HepG2 (cell line): ENCODE measurements around the gene SLC9C2. TPM values are rescaled to one million over a fixed set of nuclear protein-coding genes. Genes with fewer than 3 reads are reported as not detected.

ENCODE experiments used
- BRCA1 ChIP-seq: sonication (generic); formaldehyde crosslinking; IDR thresholded peaks from 2 replicates; pipeline ENCODE4 v1.4.0; 2020; ENCODE audit warnings: missing genetic modification reagents
- CHD2 ChIP-seq: IDR thresholded peaks from 2 replicates; pipeline ENCODE4 v1.6.1; 2011; ENCODE audit warnings: low read depth, low read length, improper control_type of control experiment
- FOXA3 ChIP-seq: IDR thresholded peaks from 2 replicates; pipeline ENCODE4 v1.6.1; 2016; ENCODE audit warnings: missing genetic modification reagents, missing compliant biosample characterization
- GATAD2A ChIP-seq: IDR thresholded peaks from 2 replicates; pipeline ENCODE4 v1.6.1; 2016
- HNRNPUL1 ChIP-seq: fragments of 200-400 bp; formaldehyde crosslinking; IDR thresholded peaks from 2 replicates; pipeline ENCODE4 v1.6.1; 2017; ENCODE audit warnings: low read depth, mild to moderate bottlenecking, low read length, moderate library complexity
- JUN ChIP-seq: sonication (generic); formaldehyde crosslinking; IDR thresholded peaks from 2 replicates; pipeline ENCODE4 v1.4.0; 2020; ENCODE audit warnings: mild to moderate bottlenecking, missing genetic modification reagents
- JUND ChIP-seq: sonication (generic); formaldehyde crosslinking; IDR thresholded peaks from 2 replicates; pipeline ENCODE4 v1.8.0; 2022; ENCODE audit warnings: mild to moderate bottlenecking, missing genetic modification reagents
- KDM3A ChIP-seq: IDR thresholded peaks from 2 replicates; pipeline ENCODE4 v1.6.1; 2018; ENCODE audit warnings: low read depth, missing compliant biosample characterization
- LCORL ChIP-seq, 2 experiments: fragments of 450-650 bp in 1 of 2; sonication (generic) in 1 of 2; formaldehyde crosslinking in 1 of 2; IDR thresholded peaks; 2 replicates each; pipeline versions ENCODE4 v1.5.0 to v1.6.1; 2017 to 2020; ENCODE audit warnings: antibody characterized with exemption in 1 of 2, missing genetic modification reagents in 1 of 2
- MIER3 ChIP-seq: IDR thresholded peaks from 2 replicates; pipeline ENCODE4 v1.6.1; 2016; ENCODE audit warnings: missing compliant biosample characterization, borderline replicate concordance
- NR3C1 ChIP-seq: sonication (generic); formaldehyde crosslinking; IDR thresholded peaks from 2 replicates; pipeline ENCODE4 v1.4.0; 2020; ENCODE audit warnings: missing genetic modification reagents
- PRDM10 ChIP-seq: sonication (generic); formaldehyde crosslinking; IDR thresholded peaks from 2 replicates; pipeline ENCODE4 v1.4.0; 2020; ENCODE audit warnings: low read depth, missing genetic modification reagents
- SRSF1 ChIP-seq: fragments of 200-400 bp; formaldehyde crosslinking; optimal IDR thresholded peaks from 2 replicates; pipeline ENCODE3; 2017; ENCODE audit warnings: mild to moderate bottlenecking, low read depth, low read length, moderate library complexity
- TCF7L2 ChIP-seq: IDR thresholded peaks from 2 replicates; pipeline ENCODE4 v1.6.1; 2011; ENCODE audit warnings: mild to moderate bottlenecking, low read depth, low read length, moderate library complexity
- TEAD2 ChIP-seq: sonication (generic); formaldehyde crosslinking; IDR thresholded peaks from 2 replicates; pipeline ENCODE4 v1.9.0; 2021; ENCODE audit warnings: missing genetic modification reagents
- TSC22D2 ChIP-seq: sonication (generic); formaldehyde crosslinking; IDR thresholded peaks from 2 replicates; pipeline ENCODE4 v1.5.1; 2020; ENCODE audit warnings: missing genetic modification reagents, mild to moderate bottlenecking, borderline replicate concordance
- ZKSCAN1 ChIP-seq: fragments of 150-350 bp; IDR thresholded peaks from 2 replicates; pipeline ENCODE4 v1.6.1; 2014; ENCODE audit warnings: low read length
- ZNF124 ChIP-seq: sonication (generic); formaldehyde crosslinking; IDR thresholded peaks from 2 replicates; pipeline ENCODE4 v1.4.0; 2020; ENCODE audit warnings: missing genetic modification reagents
- ZNF260 ChIP-seq: sonication (generic); formaldehyde crosslinking; IDR thresholded peaks from 2 replicates; pipeline ENCODE4 v1.4.0; 2020; ENCODE audit warnings: missing genetic modification reagents, low read depth, mild to moderate bottlenecking, borderline replicate concordance
- polyA plus RNA-seq, 8 experiments: library from polyadenylated mRNA; depleted of rRNA in 3 of 8; stranded (reverse) in 7 of 8; unstranded in 1 of 8; fragments of >200 nt; fragmentation: Illumina TruSeq in 4 of 8; extraction: Trizol in 4 of 8; gene quantifications; 2 replicates each; pipeline versions ENCODE4 v1.2.1 to v1.2.3, GENCODE V29; 2011 to 2016; ENCODE audit warnings: low read depth in 4 of 8, missing spikeins in 1 of 8, mixed read lengths in 1 of 8; ENCODE audit not compliant: insufficient read depth in 1 of 8
- total RNA-seq, 5 experiments: library from RNA; depleted of rRNA; stranded (reverse); fragments of >200 nt; fragmentation: Illumina TruSeq; extraction: Trizol; gene quantifications; 2 replicates each; pipeline ENCODE4 v1.2.3, GENCODE V29; 2016; ENCODE audit warnings: low read depth in 1 of 5
- TF ChIP-seq, protein P1 (sequence below): sonication (generic); formaldehyde crosslinking; IDR thresholded peaks from 2 replicates; pipeline ENCODE4 v1.9.0; 2022; ENCODE audit warnings: missing genetic modification reagents, mild to moderate bottlenecking, borderline replicate concordance
- TF ChIP-seq, protein P2 (sequence below): sonication (generic); formaldehyde crosslinking; conservative IDR thresholded peaks from 2 replicates; pipeline ENCODE4 v1.4.0; 2020; ENCODE audit warnings: missing genetic modification reagents
- TF ChIP-seq, protein P3 (sequence below): sonication (generic); formaldehyde crosslinking; IDR thresholded peaks from 2 replicates; pipeline ENCODE4 v1.4.0; 2020; ENCODE audit warnings: missing genetic modification reagents; ENCODE audit errors: not compliant biosample characterization

Gene SLC9C2
- total and polyA plus RNA-seq, 2 of the 13 experiments (the other 11 are each of a cell fraction or from before 2014, with no cell fraction given): 0.03 TPM; not detected in 1

- TF ChIP-seq, protein P1, sequence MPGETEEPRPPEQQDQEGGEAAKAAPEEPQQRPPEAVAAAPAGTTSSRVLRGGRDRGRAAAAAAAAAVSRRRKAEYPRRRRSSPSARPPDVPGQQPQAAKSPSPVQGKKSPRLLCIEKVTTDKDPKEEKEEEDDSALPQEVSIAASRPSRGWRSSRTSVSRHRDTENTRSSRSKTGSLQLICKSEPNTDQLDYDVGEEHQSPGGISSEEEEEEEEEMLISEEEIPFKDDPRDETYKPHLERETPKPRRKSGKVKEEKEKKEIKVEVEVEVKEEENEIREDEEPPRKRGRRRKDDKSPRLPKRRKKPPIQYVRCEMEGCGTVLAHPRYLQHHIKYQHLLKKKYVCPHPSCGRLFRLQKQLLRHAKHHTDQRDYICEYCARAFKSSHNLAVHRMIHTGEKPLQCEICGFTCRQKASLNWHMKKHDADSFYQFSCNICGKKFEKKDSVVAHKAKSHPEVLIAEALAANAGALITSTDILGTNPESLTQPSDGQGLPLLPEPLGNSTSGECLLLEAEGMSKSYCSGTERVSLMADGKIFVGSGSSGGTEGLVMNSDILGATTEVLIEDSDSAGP (CRISPR knock-in tag): no peak
- TF ChIP-seq CHD2: no peak
- TF ChIP-seq GATAD2A (CRISPR knock-in tag): no peak
- no peak for TF ChIP-seq JUN (CRISPR knock-in tag)
- no peak for TF ChIP-seq TEAD2
- no peak for TF ChIP-seq NR3C1 (CRISPR knock-in tag)
- no peak for TF ChIP-seq ZNF260
- no peak for TF ChIP-seq HNRNPUL1
- TF ChIP-seq JUND (CRISPR knock-in tag): no peak
- TF ChIP-seq ZKSCAN1: 0 out of 2 replicates have a peak, but pooled peaks have one; percentile 38
- no peak for TF ChIP-seq SRSF1
- TF ChIP-seq, protein P2, sequence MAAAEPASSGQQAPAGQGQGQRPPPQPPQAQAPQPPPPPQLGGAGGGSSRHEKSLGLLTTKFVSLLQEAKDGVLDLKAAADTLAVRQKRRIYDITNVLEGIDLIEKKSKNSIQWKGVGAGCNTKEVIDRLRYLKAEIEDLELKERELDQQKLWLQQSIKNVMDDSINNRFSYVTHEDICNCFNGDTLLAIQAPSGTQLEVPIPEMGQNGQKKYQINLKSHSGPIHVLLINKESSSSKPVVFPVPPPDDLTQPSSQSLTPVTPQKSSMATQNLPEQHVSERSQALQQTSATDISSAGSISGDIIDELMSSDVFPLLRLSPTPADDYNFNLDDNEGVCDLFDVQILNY (CRISPR knock-in tag): peak; percentile 69; the same call in 1 of the 2 replicates
- no peak for TF ChIP-seq TSC22D2 (CRISPR knock-in tag)
- TF ChIP-seq, protein P3, sequence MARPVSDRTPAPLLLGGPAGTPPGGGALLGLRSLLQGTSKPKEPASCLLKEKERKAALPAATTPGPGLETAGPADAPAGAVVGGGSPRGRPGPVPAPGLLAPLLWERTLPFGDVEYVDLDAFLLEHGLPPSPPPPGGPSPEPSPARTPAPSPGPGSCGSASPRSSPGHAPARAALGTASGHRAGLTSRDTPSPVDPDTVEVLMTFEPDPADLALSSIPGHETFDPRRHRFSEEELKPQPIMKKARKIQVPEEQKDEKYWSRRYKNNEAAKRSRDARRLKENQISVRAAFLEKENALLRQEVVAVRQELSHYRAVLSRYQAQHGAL (CRISPR knock-in tag): peak; percentile 10
- TF ChIP-seq PRDM10 (CRISPR knock-in tag): no peak
- TF ChIP-seq ZNF124: no peak
- no peak; the same call in 1 of the 2 replicates for TF ChIP-seq FOXA3 (CRISPR knock-in tag)
- TF ChIP-seq MIER3: no peak
- 0 out of 2 replicates have a peak, but pooled peaks have one; percentile 16 for TF ChIP-seq BRCA1
- no peak for TF ChIP-seq TCF7L2
- TF ChIP-seq LCORL (IDR thresholded peaks at IDR 0.05): no peak
- peak; percentile 44; the same call in 1 of the 2 replicates for TF ChIP-seq LCORL (CRISPR knock-in tag; IDR thresholded peaks at IDR 0.05)
- TF ChIP-seq KDM3A (CRISPR knock-in tag): no peak
Measured at GRCh38 chr1:173476665-173477285, 126.1 kb downstream of the SLC9C2 start (continued).
